SU-DHL-6 (cell line): Measurements from ENCODE around the gene DEF6.

Source experiments
- H2AFZ ChIP-seq: fragments of 200-600 bp; sonication (generic); 2 replicates; pipeline ENCODE4 v1.6.1; 2014; ENCODE audit warnings: low read depth, mild to moderate bottlenecking, moderate library complexity, mixed read lengths, antibody characterized with exemption, low read length; ENCODE audit not compliant: severe bottlenecking
- H3F3A ChIP-seq: fragments of 200-600 bp; shearing (Covaris generic); 2 replicates; pipeline ENCODE4 v1.6.0; 2016; ENCODE audit warnings: antibody characterized with exemption, mild to moderate bottlenecking; ENCODE audit not compliant: insufficient read depth
- H3K27ac ChIP-seq: fragments of 200-600 bp; sonication (generic); 2 replicates; pipeline ENCODE4 v1.5.1; 2016; ENCODE audit warnings: low read depth, mild to moderate bottlenecking, low read length, moderate library complexity, mixed read lengths
- H3K27me3 ChIP-seq: fragments of 200-600 bp; sonication (generic), shearing (Covaris generic); 2 replicates; pipeline ENCODE4 v1.6.0; 2014; ENCODE audit warnings: mild to moderate bottlenecking, low read length
- H3K36me3 ChIP-seq: fragments of 200-600 bp; sonication (generic); 2 replicates; pipeline ENCODE4 v1.6.1; 2014; ENCODE audit warnings: mild to moderate bottlenecking, low read length, mixed read lengths
- H3K4me2 ChIP-seq: fragments of 300-600, 200-600 bp; shearing (Covaris generic), sonication (generic); 2 replicates; pipeline ENCODE4 v1.6.0; 2014; ENCODE audit warnings: low read length, low read depth, mild to moderate bottlenecking; ENCODE audit not compliant: poor library complexity, severe bottlenecking
- H3K4me3 ChIP-seq: fragments of 200-600 bp; sonication (generic); 2 replicates; pipeline ENCODE4 v1.5.1; 2014; ENCODE audit warnings: antibody characterized with exemption, low read length, mild to moderate bottlenecking, mixed read lengths; ENCODE audit not compliant: insufficient read depth, poor library complexity, severe bottlenecking
- H3K79me2 ChIP-seq: fragments of 200-600 bp; sonication (generic); 2 replicates; pipeline ENCODE4 v1.6.1; 2014; ENCODE audit warnings: mild to moderate bottlenecking, low read length, moderate library complexity; ENCODE audit not compliant: insufficient read depth
- H3K9ac ChIP-seq: fragments of 200-600 bp; sonication (generic); 2 replicates; pipeline ENCODE4 v1.7.0; 2014; ENCODE audit warnings: mild to moderate bottlenecking, low read length
- H3K9me2 ChIP-seq: fragments of 200-600 bp; sonication (generic); replicated peaks from 2 replicates; pipeline ENCODE4 v1.6.1; 2014; ENCODE audit warnings: low read length; ENCODE audit not compliant: insufficient read depth
- H3K9me3 ChIP-seq: fragments of 200-600 bp; sonication (generic); 2 replicates; pipeline ENCODE4 v1.6.1; 2014; ENCODE audit warnings: low read length, mixed read lengths; ENCODE audit not compliant: insufficient read depth
- H4K20me1 ChIP-seq: fragments of 200-600 bp; sonication (generic); 2 replicates; pipeline ENCODE4 v1.6.1; 2014; ENCODE audit warnings: low read depth, mild to moderate bottlenecking, antibody characterized with exemption, low read length, moderate library complexity, mixed read lengths
- CTCF ChIP-seq: fragments of 200-600 bp; sonication (generic); IDR thresholded peaks from one replicate; pipeline ENCODE4 v1.5.1; 2017; ENCODE audit warnings: antibody characterized with exemption, mild to moderate bottlenecking, low read length, moderate library complexity; ENCODE audit not compliant: insufficient read depth, poor library complexity, severe bottlenecking
- EZH2phosphoT487 ChIP-seq: fragments of 200-600 bp; sonication (generic), shearing (Covaris generic); conservative IDR thresholded peaks from 2 replicates; pipeline ENCODE4 v1.6.1; 2018; ENCODE audit warnings: mild to moderate bottlenecking, antibody characterized with exemption, low read length, moderate library complexity, mixed read lengths

The DEF6 gene

GRCh38 chr6:35341557-35341956 lies 43.9 kb downstream of the DEF6 start:
- no peaks in the 10 kb centered on the region for H3F3A ChIP-seq
- H3K9me3 ChIP-seq, result no peaks in the 10 kb centered on the region
- H3K4me2 ChIP-seq, result no peak overlapping the region
- H3K9ac ChIP-seq, result no peak overlapping the region
- peaks cover 6% of the 10 kb centered on the region; the same call in 1 of the 2 replicates for H4K20me1 ChIP-seq
- H3K27ac ChIP-seq, result no peak overlapping the region
- no peak for TF ChIP-seq EZH2phosphoT487
- TF ChIP-seq CTCF, result no peak
- no peaks in the 10 kb centered on the region for H3K9me2 ChIP-seq
- H3K36me3 ChIP-seq, result no peaks in the 10 kb centered on the region
- no peak overlapping the region for H3K4me3 ChIP-seq
- H3K27me3 ChIP-seq, result no peaks in the 10 kb centered on the region
- no peak overlapping the region for H2AFZ ChIP-seq
- 0 out of 2 replicates have a peak, but pooled peaks cover 6% of the 10 kb centered on the region for H3K79me2 ChIP-seq

GRCh38 chr6:35342258-35343091 lies 44.9 kb downstream of the DEF6 start, which contains the start of gene PPARD:
Gene PPARD (plus strand): TSS chr6:35342558. CDS start chr6:35411088, 68,530 bp downstream.
- TF ChIP-seq CTCF, result peak; percentile 100
- no peak for TF ChIP-seq EZH2phosphoT487
- H2AFZ ChIP-seq, result peak within 1 kb of the TSS; percentile 57
- H3K36me3 ChIP-seq, result no peaks in the 10 kb centered on the region
- H4K20me1 ChIP-seq, result peaks cover 6% of the 10 kb centered on the region; the same call in 1 of the 2 replicates
- H3K4me2 ChIP-seq, result peak within 1 kb of the TSS; percentile 70
- H3F3A ChIP-seq, result no peaks in the 10 kb centered on the region
- no peaks in the 10 kb centered on the region for H3K27me3 ChIP-seq
- H3K79me2 ChIP-seq, result 0 out of 2 replicates have a peak, but pooled peaks cover 6% of the 10 kb centered on the region
- no peaks in the 10 kb centered on the region for H3K9me2 ChIP-seq
- no peaks in the 10 kb centered on the region for H3K9me3 ChIP-seq
- peak within 1 kb of the TSS; percentile 68 for H3K4me3 ChIP-seq
- peak within 1 kb of the TSS; percentile 63 for H3K9ac ChIP-seq
- H3K27ac ChIP-seq, result no peak within 1 kb of the TSS

GRCh38 chr6:35343092-35343834 lies 45.6 kb downstream of the DEF6 start:
- peak overlapping the region; percentile 57 for H2AFZ ChIP-seq

More at GRCh38 chr6:35343092-35343834, 45.6 kb downstream of the DEF6 start:
- Histone ChIP-seq H3K9me2 (no peaks in the 10 kb centered on the region), H3K4me2 (peak overlapping the region; percentile 70), H4K20me1 (peaks cover 6% of the 10 kb centered on the region; the same call in 1 of the 2 replicates), H3K9ac (peak overlapping the region; percentile 63), H3F3A (peaks cover 3% of the 10 kb centered on the region; the same call in 1 of the 2 replicates), H3K27me3 (no peaks in the 10 kb centered on the region), H3K27ac (no peak overlapping the region), H3K79me2 (0 out of 2 replicates have a peak, but pooled peaks cover 6% of the 10 kb centered on the region), H3K9me3 (no peaks in the 10 kb centered on the region), H3K4me3 (peak overlapping the region; percentile 68), H3K36me3 (no peaks in the 10 kb centered on the region)
- TF ChIP-seq CTCF (no peak), EZH2phosphoT487 (no peak)
